DMS 273 treated with DMSO at 0.1 percent for 48 hours (cell line): ENCODE data around the gene CHST9.
"Not testable (repeated sequence)": the region's sequence is repeated elsewhere in the genome, so short reads cannot be mapped to it uniquely, and the experiment has no call there.

Source experiments
- DNase-seq: peaks from one replicate; lab custom pipeline; 2025; lab: John Stamatoyannopoulos, UW

CHST9 gene, protein sequence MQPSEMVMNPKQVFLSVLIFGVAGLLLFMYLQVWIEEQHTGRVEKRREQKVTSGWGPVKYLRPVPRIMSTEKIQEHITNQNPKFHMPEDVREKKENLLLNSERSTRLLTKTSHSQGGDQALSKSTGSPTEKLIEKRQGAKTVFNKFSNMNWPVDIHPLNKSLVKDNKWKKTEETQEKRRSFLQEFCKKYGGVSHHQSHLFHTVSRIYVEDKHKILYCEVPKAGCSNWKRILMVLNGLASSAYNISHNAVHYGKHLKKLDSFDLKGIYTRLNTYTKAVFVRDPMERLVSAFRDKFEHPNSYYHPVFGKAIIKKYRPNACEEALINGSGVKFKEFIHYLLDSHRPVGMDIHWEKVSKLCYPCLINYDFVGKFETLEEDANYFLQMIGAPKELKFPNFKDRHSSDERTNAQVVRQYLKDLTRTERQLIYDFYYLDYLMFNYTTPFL

DNA sequence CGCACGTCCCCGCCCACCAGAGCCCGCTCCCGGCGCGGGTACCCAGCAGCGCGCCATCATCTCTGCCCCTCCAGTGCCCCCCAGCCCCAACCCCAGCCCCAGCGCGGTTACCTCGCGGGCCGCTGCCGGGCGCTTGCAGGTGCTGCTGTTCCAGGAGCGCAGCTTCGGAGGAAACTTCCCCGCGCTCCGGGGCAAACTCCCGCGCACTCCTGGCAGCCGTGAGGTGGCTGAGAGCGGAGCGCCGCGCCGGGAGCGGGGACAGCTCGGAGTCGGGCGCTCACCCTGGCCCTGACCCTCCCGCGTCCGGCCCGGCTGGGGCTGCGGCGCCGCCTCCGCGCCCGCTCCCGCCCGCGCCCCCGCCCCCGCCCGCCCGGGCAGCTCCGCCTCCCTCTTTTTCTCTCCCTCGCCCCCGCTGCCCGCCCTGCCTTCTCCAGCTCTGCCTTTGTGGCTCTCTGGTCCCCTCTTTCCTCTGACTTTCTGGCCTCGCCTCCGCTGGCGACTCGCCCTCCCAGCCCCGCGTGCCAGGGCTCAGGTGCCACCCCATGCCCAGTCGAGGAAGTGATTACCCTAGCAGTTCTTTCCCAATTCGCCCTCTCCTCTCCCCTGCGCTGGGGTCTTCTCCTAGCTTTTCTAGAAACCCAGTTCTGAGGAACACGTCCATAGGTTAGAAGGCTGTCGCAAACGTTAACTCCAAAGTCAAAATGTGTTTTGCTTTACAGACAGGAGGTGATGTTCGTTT, at the start of gene CHST9:
CHST9 (minus strand) TSS at position 284 of the 739 bp plus-strand sequence. CDS start 42,499 bp downstream, outside the sequence.
- DNase-seq, result no peak

DNA sequence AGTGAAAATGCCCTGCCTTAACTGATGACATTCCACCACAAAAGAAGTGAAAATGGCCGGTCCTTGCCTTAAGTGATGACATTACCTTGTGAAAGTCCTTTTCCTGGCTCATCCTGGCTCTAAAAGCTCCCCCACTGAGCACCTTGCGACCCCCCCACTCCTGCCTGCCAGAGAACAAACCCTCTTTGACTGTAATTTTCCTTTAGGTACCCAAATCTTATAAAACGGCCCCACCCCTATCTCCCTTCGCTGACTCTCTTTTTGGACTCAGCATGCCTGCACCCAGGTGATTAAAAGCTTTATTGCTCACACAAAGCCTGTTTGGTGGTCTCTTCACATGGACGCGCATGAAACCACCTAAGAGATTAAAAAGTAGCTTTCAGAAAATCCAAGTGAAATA, 47.2 kb upstream of the CHST9 start:
- DNase-seq, result not testable (repeated sequence)

DNA sequence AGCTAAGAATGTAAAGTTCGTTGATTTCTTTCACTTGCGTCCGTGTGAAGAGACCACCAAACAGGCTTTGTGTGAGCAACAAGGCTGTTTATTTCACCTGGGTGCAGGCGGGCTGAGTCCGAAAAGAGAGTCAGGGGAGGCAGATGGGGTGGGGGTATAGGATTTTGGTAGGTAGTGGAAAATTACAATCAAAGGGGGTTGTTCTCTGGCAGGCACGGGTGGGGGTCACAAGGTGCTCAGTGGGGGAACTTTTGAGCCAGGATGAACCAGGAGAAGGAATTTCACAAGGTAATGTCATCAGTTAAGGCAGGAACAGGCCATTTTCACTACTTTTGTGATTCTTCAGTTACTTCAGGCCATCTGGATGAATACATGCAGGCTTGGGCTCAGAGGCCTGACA, 46.6 kb upstream of the CHST9 start:
- DNase-seq, result not testable (repeated sequence)

DNA sequence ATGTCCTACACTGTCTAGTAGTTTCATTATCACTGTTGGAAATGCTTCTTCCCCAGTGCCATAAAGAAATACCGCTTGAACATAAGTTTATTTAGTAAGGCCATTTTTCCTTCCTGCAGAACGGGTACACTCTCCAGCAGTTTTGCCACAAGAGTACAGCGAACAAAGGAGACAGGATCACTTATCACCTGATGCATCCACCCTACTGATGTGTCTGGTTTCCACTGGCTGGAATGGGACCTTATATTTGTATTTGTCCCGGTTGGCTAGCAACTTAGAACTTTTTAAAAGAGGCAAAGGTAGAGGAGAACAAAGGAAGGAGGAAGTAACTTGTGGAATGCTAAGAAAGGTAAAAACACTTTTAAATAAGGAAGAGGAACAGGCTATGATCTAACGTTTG, 46.1 kb upstream of the CHST9 start:
- DNase-seq, result not testable (repeated sequence)

DNA sequence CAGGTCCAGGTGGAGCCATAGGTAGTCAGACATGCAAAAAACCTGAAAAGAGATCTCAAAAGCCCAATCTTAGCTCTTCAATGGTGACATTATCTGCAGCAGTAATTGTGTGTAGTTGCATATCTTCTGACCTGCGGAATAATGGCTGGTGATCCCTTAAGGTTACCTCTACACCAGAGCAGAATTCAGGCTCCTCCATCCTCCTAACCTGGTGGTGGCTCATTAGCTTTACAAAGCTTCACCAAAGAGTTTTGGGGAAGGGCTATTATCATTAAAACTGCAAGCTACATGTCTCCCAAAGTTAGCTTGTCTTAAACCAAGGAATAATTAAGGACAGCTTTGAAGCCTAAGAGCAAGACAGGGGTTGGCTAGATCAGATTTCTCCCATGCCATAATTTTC, 42.6 kb upstream of the CHST9 start:
- DNase-seq, result no peak

DNA sequence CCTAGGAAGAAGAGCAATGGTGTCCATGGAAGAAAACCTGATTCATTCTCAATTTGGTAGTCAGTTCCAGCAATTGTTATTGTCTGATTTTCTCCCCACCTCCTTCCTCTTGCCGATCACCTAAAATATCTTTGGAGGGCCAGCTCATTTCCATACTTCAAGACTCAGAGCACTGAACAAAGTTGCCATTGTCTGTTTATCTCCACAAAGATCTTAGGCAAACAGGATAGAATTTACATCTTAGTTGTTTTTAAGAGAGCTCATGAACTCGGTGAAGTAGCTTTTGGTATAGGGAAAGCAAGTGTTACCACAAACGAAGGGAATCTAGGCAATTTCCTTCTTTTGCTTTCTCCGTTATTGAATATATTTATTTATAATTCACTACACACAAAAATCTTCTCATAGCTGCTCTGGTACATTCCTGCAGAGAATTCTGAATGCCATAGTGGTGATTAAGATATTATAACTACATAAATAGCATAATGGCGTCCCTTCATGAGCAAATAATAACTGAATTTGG, 41.5 kb upstream of the CHST9 start:
- no peak for DNase-seq

DNA sequence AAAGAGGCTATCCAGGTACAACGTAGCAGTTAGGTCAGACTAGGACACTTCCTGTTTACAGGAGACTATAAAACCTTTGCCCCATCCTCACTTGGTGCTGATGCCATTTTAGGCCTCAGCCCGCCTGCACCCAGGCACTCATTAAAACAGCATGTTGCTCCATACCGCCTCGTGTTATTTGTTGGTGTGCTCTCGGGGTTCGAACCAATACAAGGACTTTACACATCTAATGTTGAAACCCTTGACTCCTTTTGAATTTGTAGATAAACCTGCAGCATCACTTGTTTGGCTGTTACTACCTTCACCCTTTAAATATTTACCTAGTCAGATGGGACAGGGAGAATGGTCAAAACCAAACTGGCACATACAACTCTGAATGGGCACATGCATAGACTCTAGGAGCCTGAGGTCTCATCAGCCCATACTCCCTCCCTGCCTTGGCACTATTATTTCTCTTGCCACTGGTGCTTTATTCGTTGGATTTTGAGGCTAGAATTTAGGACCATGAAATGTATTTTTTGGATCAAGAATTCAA, 40.9 kb upstream of the CHST9 start:
- DNase-seq, result no peak

DNA sequence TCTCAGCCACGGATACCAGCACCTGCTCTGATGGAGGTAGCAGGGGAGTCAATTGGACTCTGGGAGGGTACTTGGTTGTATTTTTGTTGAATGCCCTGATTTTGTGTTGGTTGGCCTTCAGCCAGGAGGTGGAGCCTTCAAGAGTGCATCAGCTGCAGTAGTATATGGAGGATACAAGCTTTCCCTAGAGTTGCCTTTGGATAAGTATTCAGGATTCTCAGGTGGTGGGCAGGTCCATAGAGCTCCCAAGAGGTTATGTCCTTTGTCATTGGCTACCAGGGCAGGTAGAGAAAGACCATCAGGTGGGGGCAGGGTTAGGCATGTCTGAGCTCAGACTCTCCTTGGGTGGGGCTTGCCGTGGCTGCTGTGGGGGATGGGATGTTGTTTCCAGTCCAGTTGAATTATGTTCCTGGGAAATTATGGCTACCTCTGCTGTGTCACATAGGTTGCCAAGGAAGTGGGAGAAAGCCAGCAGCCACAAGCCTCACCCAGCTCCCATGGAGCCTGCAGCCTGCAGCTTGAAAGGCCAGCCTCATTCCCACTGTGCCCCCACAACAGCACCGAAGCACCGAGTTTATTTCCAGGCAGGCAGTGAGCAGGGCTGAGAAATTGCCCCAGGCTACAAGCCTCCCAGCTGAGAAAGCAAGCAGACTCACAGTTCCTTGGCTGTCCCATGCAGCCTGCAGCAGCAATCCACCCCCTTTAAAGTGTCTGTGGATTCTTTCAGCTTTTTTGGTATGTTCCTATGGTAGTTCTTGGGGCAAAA, 38.6 kb upstream of the CHST9 start:
- no peak for DNase-seq

- no peak for DNase-seq
Observed at GRCh38 chr18:27214831-27215230, 29.7 kb upstream of the CHST9 start.

- DNase-seq, result no peak
Observed at GRCh38 chr18:27213123-27213717, 28.1 kb upstream of the CHST9 start.

- no peak for DNase-seq
Observed at GRCh38 chr18:27211569-27211968, 26.5 kb upstream of the CHST9 start.

DNA sequence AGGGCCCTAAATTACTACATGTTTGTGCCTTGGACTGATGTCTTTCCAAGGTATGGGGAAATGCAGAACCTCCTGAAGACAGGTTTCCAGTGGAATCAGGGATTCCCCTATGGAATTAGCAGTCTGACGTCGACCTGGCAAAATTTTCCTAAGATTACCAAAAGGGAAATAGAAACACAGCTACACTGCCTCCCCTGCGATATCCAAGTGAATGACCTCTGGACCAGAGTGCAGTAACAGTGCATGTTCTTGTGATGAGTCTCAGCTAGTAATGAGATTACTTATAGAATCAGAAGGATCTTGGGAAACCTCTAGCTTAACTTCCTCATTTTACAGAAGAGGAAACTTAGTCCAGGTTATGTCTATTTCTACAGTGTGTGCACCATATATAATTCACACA, 21.3 kb upstream of the CHST9 start:
- DNase-seq, result no peak

- DNase-seq, result no peak
Observed at GRCh38 chr18:27202741-27203140, 17.6 kb upstream of the CHST9 start.

DNA sequence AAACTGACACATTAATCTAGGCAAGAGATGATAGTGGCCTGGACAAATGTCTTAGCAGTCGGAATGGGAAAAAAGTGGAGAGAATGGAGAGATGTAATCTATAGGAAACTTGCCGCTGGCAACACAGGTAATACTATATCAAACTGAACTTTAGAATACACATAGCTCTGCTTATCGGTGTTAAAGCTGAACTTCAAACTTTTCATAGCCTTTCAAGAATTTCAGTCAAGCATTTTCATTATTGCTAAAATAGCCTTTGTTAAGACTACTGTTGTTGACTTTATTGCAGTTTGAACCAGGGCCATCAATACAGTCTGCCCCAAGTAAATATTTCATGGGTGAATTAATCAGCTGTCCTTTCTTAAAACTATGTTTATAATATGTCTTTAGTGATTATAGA, 12.9 kb upstream of the CHST9 start:
- DNase-seq, result no peak

DNA sequence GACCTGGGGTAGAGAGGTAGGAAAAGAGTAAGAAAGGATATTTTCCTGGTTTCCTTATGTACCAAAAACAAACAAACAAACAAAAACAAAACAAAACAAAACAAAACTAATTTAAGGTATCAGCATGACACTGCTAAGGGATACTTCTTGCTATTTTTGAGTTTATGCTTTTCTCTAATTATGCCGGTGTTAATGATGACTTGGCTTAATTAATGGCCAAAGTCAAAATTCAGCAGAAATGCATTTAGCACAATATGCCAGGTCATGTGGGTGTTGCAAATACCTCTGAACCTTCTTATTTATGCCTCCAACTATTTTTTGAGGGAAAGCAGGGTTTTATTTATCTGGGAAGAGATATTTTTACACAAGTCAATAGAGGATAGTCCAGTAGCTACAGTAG, 3.2 kb upstream of the CHST9 start:
- no peak for DNase-seq

- DNase-seq, result no peak
Observed at GRCh38 chr18:27185897-27186296, 789 bp upstream of the CHST9 start.

DNA sequence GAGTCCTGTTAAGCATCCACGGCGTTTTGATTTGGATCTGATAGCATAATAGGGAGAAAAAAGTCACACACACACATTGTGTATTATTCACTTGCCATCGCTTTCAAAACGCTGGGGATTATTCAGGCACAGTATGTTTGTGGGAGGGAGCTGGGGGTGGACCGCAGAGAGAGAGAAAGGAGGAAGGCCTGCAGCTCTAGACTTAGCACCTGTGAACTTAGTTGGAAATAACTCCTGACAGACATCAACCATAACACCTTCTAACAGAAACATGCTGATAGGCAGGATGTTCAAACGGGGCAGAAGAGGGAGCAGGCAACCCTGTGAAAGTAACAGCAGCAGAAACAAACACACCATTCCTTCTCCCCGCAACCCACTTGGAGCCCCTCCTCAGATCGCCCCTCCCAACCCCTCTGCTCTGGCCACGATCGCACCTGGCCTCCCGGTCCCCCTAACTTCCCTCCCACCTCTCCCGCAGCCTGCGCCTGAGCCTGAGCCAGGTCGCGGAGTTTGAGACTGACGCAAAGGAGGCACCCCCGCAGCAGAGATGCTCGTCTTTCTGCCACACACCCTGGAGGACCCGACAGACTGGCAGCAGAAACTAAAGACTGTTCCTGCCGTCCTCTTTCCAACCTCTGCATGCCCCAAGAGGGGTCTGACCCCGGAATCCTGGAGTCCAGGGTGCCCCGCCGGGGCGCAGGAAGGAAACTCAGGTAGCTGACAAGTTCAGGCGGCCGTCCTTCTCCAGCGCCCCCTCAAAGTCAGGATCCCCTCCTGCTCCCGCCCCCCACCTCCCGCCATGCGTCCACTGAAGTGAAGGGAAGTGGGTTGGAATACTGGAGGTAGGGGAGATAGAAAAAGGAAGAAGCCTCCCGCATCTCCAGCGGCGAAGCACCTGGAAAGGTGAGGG, 738 bp downstream of the CHST9 start:
- DNase-seq, result no peak

DNA sequence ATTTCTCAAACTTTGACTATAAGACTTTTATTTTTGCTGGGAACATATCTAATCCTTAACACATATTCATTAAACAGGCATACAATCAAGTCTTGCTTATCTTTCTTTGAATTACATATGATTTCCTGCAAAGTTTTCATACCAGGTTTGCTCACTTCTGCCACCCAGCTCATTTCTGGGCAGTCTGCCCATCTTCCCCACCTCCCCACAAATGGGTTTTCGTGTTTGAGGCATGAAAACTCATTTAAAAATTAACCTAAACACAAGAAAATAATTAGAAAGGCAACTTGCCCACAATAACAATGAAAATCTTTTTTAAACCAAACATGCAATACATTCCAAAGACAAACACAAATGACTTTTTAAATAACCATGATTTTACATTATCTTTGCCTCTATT, 3.4 kb downstream of the CHST9 start:
- DNase-seq, result no peak

DNA sequence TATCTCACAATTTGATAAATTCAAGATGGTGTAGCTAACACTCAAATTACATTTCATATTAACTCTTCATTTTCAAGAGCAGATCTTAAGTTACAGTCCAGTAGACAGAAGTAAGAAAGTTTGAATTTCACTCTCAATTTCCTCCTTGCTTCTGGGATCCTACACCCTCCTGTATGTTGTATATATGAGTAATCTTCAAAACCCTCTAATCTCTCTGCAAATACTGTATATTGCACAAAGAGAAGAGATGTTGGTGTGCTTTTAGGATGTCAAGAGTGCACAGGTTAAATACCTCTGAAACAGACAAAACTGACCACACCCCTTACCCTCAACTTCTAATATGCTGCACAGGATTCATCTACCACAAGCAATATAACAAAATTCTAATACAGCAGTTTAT, 6.7 kb downstream of the CHST9 start:
- no peak for DNase-seq

- DNase-seq, result no peak
Observed at GRCh38 chr18:27175914-27176313, 9.2 kb downstream of the CHST9 start.

- no peak for DNase-seq
Observed at GRCh38 chr18:27175245-27175644, 9.9 kb downstream of the CHST9 start.
